22Rv1 (cell line): ENCODE measurements around the gene ALS2.
"Not testable (repeated sequence)": the region's sequence is repeated elsewhere in the genome, so short reads cannot be mapped to it uniquely, and the experiment has no call there.

Experiments used
- H3K27ac ChIP-seq: fragments of 450-650 bp; 2 replicates; pipeline ENCODE4 v1.5.1; 2017
- CTCF ChIP-seq: fragments of 450-650 bp; IDR thresholded peaks from 2 replicates; pipeline ENCODE4 v1.5.1; 2017; ENCODE audit warnings: mild to moderate bottlenecking
- ZFX ChIP-seq: fragments of 450-650 bp; IDR thresholded peaks from 2 replicates; pipeline ENCODE4 v1.6.1; 2017; ENCODE audit warnings: antibody characterized with exemption, borderline replicate concordance

Gene ALS2

GRCh38 chr2:201768918-201769317, 11.8 kb downstream of the ALS2 start:
- H3K27ac ChIP-seq: no peak overlapping the region
- TF ChIP-seq ZFX: no peak
- TF ChIP-seq CTCF: no peak

- TF ChIP-seq ZFX: no peak
- no peak for TF ChIP-seq CTCF
These were observed 14.9 kb downstream of the ALS2 start for GRCh38 chr2:201765799-201766198.

GRCh38 chr2:201764469-201764868, 16.3 kb downstream of the ALS2 start:
- H3K27ac ChIP-seq: not testable (repeated sequence)

More at GRCh38 chr2:201765799-201766198, 14.9 kb downstream of the ALS2 start:
- no peak overlapping the region for H3K27ac ChIP-seq

GRCh38 chr2:201761101-201761500, 19.6 kb downstream of the ALS2 start:
- TF ChIP-seq CTCF (no peak), ZFX (no peak)
- H3K27ac ChIP-seq: no peak overlapping the region

- H3K27ac ChIP-seq: no peak overlapping the region
- TF ChIP-seq CTCF: no peak
- no peak for TF ChIP-seq ZFX
These were observed 21.2 kb downstream of the ALS2 start for GRCh38 chr2:201759567-201759966.

- H3K27ac ChIP-seq: peak overlapping the region; percentile 46
- TF ChIP-seq ZFX (no peak), CTCF (no peak)
These were observed 21.9 kb downstream of the ALS2 start for GRCh38 chr2:201758873-201759272.

- H3K27ac ChIP-seq: peak overlapping the region; percentile 46
- TF ChIP-seq CTCF (no peak), ZFX (no peak)
These were observed 22.5 kb downstream of the ALS2 start for GRCh38 chr2:201758234-201758633.

GRCh38 chr2:201754717-201755415, 25.9 kb downstream of the ALS2 start:
- TF ChIP-seq CTCF (no peak), ZFX (no peak)
- no peak overlapping the region for H3K27ac ChIP-seq
